Measurements from ENCODE around the gene ADGRD1.

ADGRD1 gene

GRCh38 chr12:131147293-131147692, 193.6 kb downstream of the ADGRD1 start:
- no peak for DNase-seq (ENCODE audit: low spot score)
- in situ Hi-C loops (cut with MboI; ENCODE audit: low pct_unique_long_range_greater_than_20kb, low sequenced_read_pairs, unreplicated experiment): no loop called here
- no peak for TF ChIP-seq CTCF (IDR thresholded peaks at IDR 0.05; ENCODE audit: extremely low read depth, insufficient read depth, missing control alignments)

- no peak for DNase-seq (ENCODE audit: low spot score)
- no peak for TF ChIP-seq CTCF (IDR thresholded peaks at IDR 0.05; ENCODE audit: extremely low read depth, insufficient read depth, missing control alignments)
- in situ Hi-C loops (cut with MboI; ENCODE audit: low pct_unique_long_range_greater_than_20kb, low sequenced_read_pairs, unreplicated experiment): no loop called here
Observed at GRCh38 chr12:131147894-131148293, 194.2 kb downstream of the ADGRD1 start.

- in situ Hi-C loops (cut with MboI; ENCODE audit: low pct_unique_long_range_greater_than_20kb, low sequenced_read_pairs, unreplicated experiment): no loop called here
- TF ChIP-seq CTCF (IDR thresholded peaks at IDR 0.05; ENCODE audit: extremely low read depth, insufficient read depth, missing control alignments): no peak
- no peak for DNase-seq (ENCODE audit: low spot score)
Observed at GRCh38 chr12:131151558-131152345, 198.0 kb downstream of the ADGRD1 start.

- in situ Hi-C loops (cut with MboI; ENCODE audit: low pct_unique_long_range_greater_than_20kb, low sequenced_read_pairs, unreplicated experiment): no loop called here
- no peak for DNase-seq (ENCODE audit: low spot score)
- no peak for TF ChIP-seq CTCF (IDR thresholded peaks at IDR 0.05; ENCODE audit: extremely low read depth, insufficient read depth, missing control alignments)
Observed at GRCh38 chr12:131152587-131152986, 198.9 kb downstream of the ADGRD1 start.

- no peak for DNase-seq (ENCODE audit: low spot score)
- no peak for TF ChIP-seq CTCF (IDR thresholded peaks at IDR 0.05; ENCODE audit: extremely low read depth, insufficient read depth, missing control alignments)
- in situ Hi-C loops (cut with MboI; ENCODE audit: low pct_unique_long_range_greater_than_20kb, low sequenced_read_pairs, unreplicated experiment): no loop called here
Observed at GRCh38 chr12:131153016-131153415, 199.3 kb downstream of the ADGRD1 start.

- in situ Hi-C loops (cut with MboI; ENCODE audit: low pct_unique_long_range_greater_than_20kb, low sequenced_read_pairs, unreplicated experiment): no loop called here
Observed at GRCh38 chr12:131153956-131154355, 200.2 kb downstream of the ADGRD1 start.

More at GRCh38 chr12:131153956-131154355, 200.2 kb downstream of the ADGRD1 start:
- no peak for TF ChIP-seq CTCF (IDR thresholded peaks at IDR 0.05; ENCODE audit: extremely low read depth, insufficient read depth, missing control alignments)
- no peak for DNase-seq (ENCODE audit: low spot score)

Data from GM13977 (cell line).